ENCODE data around the gene C2CD4B.

C2CD4B gene

DNA sequence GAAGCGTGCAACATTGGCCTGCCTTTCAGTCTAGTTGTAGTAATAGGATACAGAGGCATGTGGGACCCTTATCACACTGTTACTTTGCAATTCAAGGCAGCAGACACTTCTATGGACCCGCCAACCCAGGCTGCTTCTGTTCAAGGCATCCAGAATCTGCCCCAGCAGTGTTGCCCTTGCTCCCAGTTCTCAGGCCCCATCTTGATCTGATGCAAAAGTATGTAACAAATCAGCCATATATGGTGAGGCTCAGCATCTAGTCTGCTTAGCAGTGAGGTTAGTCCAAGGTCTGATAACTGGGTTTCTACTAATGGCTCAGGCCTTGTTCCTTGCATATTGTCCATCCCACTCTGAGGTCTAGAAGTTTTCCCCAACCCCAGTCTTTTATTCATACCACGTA lies 17.9 kb downstream of the C2CD4B start:
- no peak for DNase-seq

DNA sequence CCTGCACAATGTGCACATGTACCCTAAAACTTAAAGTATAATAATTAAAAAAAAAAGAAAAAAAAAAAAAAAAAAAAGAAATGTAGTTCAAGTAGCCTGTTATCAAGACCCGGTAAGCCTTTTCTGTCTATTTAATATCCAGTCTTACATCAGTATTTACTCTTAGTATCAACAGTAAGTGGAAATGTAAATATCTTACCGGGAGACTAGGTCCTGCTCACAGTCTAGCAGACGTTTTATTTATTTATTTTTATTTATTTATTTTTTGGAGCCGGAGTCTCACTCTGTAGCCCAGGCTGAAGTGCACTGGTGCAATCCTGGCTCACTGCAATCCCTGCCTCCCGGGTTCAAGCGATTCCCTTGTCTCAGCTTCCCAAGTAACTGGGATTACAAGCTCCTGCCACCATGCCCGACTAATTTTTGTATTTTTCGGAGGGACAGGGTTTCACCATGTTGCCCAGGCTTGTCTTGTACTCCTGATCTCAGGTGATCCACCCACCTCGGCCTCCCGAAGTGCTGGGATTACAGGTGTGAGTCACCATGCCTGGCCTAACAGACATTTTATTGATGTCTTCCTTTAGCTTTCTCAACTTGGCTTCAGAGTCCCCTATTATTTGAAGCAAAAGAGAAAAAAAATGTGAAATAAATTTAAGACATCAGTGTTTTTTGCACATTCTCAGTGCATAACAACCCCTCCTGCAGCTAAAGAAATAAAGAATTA lies 19.9 kb downstream of the C2CD4B start:
- DNase-seq: no peak

DNA sequence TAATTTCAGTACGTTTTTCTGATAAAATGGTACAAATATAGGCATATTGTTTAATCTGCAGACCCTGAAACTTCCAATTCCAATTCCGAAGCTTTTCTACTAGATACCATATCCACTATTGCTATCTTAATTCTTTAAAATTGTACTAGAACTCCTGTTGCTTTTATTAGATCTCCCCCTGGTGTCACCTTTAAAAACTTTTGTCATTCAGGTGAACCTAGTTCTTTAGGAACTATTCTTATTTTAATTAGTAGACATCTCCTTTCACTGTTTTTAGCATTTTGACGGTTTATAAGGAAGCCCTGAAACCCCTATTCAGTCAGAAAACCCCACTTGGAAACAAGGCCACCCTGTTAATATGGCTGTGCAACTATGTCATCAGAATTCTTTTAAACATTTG lies 22.3 kb downstream of the C2CD4B start:
- DNase-seq: no peak

DNA sequence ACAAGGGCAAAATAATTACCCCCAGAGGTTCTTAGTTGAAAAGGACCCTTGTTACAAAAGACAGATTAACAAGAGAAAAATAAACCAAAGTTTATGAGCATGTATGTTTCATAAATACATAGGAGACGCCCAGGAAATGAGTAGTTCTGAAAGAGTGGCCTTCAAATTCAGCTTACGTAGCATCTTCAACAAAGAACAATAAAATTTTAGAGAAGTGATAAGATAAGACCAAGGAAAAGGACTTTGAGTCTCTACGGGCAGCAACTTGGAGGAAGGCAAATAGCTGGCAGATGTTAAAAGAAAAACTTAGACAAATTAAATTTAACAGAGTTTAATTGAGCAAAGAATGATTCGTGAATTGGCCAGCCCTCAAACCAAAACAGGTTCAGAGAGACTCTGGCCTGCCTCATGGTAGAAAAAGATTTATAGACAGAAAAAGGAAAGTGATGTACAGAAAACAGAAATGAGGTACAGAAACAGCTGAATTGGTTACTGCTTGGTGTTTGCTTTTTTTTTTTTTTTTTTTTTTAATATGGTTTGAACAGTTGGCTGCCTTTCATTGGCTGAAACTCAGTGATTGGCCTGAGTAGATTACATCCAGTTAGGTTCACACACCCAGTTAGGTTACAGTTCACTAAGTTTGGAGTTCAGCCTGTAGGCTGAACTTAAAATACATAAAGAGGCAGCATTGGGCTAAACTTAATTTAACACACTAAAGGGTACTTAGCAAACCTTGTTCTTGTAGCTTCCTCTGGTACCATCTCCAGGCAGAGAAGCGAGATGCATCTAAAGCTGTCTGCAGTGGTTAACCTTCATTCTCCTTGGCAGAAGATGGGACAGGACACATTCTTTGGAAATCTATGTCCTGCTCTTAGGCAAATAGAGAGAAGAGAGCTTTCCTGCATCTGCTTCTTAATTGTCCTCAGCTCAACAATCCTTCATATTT lies 23.2 kb downstream of the C2CD4B start:
- DNase-seq: no peak

DNA sequence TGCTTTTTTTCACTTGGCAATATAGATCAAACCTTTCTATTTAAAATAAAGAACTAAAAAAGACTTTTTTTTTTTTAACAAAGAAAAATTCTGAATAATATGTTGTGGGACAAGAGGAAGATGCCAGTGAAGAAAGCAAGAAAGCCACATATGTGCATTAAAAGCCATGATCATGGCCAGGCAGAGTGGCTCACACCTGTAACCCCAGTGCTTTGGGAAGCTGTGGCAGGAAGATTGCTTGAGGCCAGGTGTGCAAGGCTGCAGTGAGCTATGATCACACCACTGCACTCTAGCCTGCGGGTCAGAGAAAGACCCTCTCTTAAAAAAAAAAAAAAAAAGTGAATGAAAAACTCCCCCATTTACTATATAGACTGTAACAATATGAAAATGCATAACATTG lies 23.9 kb downstream of the C2CD4B start:
- no peak for DNase-seq

DNA sequence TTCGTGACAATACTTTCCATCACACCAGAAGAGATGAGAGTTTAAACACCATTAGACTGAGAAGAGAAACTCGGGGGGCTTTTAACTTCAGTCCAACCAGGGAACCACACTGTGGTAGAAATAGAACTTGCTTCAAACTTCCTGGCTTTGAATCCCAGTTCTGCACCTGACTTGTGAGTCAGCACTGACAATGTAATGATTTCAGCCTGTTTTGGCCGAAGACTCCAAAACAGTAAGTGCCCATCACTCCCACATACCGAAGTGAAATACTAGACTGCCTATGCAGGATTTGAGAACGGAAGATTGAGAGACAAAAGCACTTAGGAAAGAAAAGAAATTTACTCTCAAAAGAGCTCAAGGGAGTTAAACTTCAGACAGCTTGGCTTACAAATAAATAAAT lies 27.0 kb downstream of the C2CD4B start:
- DNase-seq: no peak

DNA sequence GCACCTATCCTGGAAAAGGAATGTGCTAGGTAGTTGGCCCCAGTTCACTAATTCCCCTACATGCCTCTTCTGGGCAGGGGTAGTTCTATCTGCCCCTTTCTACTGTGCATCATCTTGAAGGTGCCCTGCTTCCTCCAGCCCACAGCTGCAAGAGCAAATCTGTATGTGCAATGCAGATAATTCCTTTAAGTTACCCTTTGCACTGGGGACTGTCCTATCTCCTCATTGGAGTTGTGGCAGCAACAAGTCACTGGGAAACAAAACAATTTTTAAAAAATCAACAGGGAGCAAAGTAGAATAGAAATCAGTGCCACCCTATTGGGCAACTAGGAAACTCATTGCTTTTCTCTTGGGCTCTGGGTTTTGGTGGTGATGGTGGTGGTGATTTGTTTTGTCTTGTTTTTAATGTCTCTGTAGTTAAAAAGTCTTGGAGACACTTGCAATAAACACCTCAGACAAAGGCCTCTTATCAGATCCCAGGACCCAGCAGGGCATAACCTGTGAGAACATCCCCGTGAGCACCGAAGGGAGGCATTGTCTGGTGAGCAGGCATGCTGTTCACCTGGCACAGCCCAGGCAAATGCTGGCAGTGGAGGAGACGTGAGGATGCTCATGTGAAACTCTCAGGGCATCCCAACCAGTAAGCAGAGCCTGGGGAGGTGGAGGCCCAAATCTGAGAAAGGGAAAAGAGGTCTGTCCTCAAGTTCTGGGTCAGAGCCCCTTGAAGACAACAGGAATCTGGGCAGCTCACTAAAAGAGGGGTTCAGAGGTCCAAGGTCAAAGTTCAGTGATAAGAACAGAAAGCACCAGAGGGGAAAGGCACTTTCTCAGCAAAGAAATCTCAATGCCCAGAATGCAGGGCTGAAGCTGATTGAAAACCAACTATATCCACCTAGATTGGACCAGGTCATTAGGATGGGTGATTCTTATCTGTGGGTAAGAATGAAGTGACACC lies 27.9 kb downstream of the C2CD4B start:
- no peak for DNase-seq

DNA sequence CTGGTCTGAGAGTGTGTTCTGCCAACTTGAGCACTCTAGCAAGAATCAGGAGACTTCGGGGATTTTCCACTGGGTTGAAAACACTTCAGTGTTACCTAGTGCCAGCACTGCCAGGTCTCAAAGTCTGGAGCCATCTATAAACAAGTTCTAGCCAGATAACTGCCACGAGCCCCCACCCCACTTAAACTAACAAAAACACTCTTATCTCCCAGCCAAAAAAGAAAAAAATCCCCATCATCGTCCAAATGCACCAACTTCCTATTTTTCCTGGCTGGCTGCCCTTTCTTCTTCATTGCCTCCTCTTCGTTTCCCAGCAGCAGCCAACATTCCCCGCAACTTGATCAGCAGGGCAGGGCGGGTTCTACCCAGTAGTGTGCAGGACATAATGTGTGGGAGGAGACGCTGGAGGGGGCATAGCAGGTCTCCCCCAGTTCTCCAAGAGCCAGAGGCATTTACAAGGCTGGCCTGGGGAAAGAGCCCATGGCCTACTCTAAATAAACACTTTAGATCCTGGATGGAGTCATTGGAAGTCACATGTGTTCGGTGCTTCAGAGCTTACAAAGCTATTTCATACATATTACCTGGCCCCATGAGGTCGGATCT lies 29.5 kb downstream of the C2CD4B start:
- DNase-seq: no peak

DNA sequence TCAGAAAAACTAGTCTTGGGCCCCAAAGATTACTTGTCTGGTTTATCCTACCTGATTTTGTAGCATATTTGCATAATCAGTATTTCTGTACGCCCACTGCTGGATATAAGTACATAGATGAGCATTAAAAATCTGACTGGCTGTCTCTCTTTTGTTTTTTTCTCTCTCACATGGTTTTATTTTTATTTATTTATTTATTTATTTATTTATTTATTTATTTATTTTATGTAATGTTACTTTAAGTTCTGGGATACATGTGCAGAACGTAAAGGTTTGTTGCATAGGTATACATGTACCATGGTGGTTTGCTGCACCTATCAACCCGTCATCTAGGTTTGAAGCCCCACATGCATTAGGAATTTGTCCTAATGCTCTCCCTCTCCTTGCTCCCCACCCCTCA lies 31.9 kb downstream of the C2CD4B start:
- DNase-seq: no peak

DNA sequence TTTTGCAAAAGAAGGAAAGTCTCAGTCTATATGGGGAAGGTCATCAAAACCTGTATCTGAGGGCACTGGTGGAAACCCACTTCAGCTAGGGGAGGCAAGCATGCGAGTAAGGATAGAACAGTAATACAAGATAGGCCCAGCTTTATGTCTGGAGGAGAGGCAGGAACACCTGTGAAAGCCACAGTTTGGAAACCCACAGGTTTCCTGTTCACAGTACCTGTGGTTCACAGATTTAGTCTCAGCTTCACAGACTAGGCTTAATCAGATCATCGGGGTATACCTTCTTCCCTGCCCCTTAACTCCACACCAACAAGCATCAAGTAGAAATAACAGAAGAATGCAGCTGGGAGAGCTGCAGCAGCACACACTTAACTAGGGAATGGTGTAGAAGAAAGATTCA lies 36.2 kb downstream of the C2CD4B start:
- DNase-seq: no peak

DNA sequence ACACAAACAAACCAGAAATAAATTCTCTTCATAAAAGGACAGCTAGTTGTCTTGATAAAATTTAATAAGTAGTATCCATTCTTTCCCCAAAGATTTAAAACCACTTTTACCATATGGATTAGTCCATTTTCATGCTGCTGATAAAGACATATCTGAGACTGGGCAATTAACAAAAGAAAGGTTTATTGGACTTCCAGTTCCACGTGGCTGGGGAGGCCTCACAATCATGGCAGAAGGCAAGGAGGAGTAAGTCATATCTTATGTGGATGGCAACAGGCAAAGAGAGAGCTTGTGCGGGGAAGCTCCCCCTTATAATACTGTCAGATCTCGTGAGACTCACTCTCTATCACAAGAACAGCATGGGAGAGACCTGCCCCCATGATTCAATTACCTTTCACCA lies 38.7 kb downstream of the C2CD4B start:
- no peak for DNase-seq

DNA sequence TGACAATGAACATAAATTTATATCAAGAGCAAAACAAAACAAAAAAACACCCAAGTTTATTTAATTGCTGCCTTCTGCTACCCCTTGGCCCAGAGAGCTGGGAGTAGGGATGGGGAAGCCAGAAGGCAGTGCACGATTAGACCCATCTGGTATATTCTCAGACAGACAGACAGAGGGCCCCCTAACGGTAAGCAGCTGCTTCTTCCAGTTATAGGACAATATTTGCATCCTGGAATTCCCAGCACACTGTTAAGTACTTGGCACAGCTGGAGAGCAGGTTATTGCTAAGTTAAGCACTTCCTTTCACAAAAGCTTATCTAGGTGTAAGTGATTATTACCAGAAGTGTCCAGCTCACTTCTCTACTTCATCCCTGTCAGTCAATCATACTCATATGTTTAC lies 39.3 kb downstream of the C2CD4B start:
- no peak for DNase-seq

DNA sequence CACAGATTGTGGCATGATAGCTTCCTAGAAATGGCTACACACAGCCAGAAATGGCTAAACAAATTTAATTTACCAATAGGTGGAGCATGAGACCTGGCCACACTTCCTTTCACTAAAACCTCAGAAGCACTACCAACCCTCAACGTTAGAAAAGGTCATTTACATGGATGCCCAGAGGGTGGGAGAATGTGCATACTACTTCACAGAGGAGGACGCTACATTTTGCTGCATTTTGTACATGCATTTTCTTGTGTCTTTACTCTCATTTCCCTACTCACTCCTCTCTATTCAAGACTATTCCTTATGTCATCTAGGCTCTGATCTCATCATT lies 40.1 kb downstream of the C2CD4B start:
- no peak for DNase-seq

DNA sequence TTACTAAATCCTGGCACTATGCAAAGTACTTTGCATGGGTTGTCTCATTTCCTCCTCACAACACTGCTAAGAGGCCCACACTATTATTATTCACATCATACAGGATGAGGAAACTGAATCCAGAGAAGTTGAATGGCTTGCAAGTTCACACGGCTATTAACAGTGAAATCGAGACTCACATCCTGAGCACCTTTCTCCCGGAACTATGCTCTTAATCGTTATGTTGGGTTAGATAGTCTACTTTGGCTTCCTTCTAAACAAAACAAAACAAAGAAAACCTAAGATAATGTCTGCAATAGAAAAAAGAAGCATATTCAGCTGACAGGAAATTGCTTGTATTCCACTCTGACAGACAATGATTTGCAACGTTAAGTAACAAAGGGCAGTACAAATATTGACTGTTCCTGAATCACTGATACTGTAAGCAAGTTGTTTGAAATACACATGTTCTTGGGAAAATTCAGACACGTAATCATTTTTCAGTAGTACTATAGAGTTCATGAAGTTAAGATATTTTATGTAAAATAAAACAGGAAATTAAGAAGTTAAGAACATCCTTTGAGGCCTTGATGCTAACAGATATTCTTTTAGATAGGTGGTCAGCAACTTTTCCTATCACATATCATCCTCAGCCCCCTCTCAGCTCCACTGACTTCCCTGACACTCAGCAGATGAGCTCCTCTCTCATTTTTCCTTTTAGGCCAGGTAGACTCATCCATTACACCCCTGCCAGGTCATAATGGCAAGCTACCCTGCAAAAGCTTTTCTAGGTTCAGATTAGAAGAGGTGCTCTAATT lies 40.7 kb downstream of the C2CD4B start:
- no peak for DNase-seq

DNA sequence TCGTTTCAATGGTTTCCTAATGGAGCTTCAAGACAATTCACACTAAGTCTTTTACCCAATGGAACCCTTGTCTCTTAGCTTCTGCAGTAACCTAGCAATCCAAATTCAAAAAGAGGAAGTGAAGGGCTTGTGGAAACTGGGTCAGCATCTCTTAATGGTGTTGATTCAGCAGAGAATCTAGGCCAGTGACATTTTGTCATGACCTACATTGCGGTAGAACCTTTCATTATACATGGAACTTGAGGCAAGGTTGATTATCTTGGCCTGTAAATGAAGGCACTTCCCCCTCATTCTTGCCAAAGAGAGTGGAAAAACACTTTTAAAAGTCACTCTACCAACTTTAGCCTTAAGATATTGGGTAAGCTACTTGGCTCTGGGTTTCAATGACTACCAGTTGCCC lies 42.8 kb downstream of the C2CD4B start:
- no peak for DNase-seq

DNA sequence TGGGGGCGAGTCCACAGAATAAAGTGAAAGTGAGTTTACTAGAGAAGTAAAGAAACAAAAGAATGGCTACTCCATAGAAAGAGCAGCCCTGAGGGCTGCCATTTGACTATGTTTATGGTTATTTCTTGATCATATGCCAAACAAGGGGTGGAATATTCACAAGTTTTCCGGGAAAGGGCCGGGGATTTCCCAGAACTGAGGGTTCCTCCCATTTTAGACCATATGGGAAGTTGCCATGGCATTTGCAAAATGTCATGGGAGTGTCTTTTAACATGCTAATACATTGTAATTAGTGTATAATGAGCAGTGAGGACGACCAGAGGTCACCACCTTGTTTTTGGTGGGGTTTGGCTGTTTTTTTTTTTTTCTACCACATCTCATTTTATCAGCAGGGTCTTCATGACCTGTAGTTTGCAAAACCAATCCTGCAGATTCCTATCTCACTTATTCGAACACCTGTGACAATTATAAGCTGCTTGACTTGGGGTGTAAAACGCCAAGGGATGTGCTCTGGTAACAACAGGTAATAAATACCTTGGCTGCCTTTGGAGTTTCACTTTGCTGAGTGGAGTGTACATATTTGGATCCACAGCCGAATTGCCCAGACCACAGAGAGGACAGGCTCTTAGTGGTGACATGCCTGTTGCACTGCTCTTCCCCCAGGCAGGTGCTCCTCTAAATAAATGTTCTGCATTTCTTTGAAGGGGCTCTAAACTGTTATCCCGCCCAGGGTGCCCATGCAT lies 43.6 kb downstream of the C2CD4B start:
- DNase-seq: no peak

DNA sequence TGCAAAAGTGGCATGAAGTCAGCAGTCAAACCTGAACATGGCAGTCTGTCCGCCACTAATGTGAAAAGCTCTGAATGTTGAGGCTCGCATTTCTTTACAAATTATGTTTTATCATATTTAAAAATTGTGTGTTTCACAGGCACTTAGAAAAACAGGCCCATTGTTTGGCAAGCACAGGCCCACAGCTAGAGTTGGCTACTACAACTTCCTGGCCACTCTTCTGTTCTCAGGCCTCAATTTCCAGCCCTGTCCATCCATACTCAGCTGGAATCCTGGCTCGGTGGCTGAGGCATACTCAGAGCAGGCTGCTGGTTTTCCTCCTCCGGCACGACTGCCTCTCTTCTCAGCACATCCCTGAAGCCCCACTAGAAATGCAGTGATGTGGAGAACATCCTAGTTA lies 44.3 kb downstream of the C2CD4B start:
- DNase-seq: no peak

DNA sequence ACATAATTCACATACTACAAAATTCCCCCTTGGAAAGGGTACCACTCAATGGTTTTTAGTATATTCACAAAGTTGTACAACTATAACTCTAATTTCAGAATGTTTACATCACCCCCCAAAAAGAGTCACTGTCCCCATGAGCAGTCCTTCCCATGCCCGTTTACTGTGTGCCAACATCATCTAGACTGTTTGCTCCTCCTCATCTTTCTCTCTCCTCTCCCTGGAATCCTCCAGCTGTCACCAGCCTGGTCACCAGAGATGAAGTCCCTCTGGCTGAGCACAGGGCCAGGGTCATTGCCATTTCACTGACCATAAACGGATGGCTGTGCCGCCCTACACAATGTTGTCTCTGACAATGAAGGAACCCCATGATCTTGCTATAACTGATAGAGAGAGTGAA lies 45.2 kb downstream of the C2CD4B start:
- DNase-seq: no peak

DNA sequence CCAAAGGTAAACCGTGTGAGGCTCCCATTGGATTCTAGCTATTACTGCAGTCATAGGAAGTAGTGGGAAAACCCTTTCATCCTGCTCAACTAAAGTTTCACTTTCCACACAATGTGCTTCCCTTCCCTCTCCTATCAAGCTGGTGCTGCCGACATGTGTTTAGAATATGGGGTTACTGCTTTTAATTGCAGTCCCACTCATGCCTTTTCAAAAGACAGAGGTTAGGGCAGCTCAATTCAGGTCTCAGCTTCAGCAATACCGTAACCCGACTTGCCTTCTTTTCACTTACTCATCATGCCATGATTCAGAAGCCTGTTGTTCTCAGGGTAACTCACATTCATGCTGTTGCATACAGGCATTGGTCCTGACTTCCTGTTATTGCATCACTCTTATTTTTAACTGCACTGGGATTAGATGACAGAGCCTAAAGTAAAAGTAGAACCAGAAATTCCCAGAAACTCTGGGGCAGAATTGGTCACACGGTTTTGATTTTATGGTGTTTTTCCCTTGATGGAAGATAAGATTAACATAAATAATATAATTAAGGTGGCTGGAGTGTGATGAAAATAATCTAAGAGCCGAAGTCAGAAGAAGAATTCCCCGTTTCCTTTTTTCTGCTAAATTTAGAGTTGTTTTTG lies 45.7 kb downstream of the C2CD4B start:
- peak; percentile 93 for DNase-seq

DNA sequence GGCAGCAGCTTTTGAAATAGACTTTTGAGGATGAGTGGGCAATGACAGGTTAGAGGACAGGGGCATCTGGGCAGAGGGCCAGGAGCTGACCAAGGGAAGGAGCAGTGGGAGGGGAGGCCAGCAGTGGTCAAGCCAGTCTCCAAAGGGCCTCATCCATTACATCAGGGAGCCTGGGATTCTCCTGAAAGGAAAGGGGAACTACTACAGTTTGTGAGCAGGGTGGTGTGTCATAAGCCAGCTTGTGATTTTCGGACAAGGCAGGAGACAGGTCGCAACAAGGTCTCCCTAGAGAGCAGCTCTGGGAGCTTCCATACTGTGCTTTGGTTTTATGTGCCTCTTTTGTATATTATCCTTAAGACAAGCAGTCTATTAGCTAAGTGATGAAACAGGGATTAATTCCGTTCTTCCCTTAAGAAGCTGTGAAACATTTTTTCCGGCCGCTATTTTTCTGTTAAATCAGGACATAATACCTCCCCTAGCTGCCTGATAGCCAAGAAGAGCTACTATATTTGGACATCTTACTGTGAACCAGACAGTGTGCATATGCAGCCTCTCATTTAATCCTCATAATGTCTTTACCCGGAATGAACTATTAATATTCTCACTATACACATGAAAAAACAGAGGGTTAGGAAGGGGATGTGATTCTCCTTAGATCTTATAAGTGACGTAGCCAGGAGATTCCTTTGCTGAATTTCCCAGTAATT lies 46.4 kb downstream of the C2CD4B start:
- no peak for DNase-seq
